Common myeloid progenitor, CD34-positive (primary cell): ENCODE data around the gene ATP2A2.

Experiments
- CTCF ChIA-PET: fragments of 350-600 bp; sonication (Branson Sonifier 250); formaldehyde crosslinking; loops from one replicate; lab custom pipeline; 2021; ENCODE audit warnings: antibody characterized with exemption; lab: Charles Lee
- POLR2A ChIA-PET: fragments of 350-600 bp; sonication (Branson Sonifier 250); formaldehyde crosslinking; loops from one replicate; lab custom pipeline; 2021; ENCODE audit warnings: antibody characterized with exemption; lab: Charles Lee
- DNase-seq, 3 donors: peaks; one replicate each; pipeline versions ENCODE4 v3.0.0 to v3.0.0-alpha.2; 2013
- H3K27ac ChIP-seq, 2 experiments: 1 replicate in 1 of 2; 2 replicates in 1 of 2; pipeline ENCODE4 v1.7.0; 2013; ENCODE audit warnings: inconsistent platforms in 2 of 2, low read length in 2 of 2, mild to moderate bottlenecking in 2 of 2, low read depth in 1 of 2, moderate library complexity in 1 of 2; ENCODE audit not compliant: severe bottlenecking in 2 of 2, insufficient read depth in 1 of 2, poor library complexity in 1 of 2
- H3K27me3 ChIP-seq, 5 experiments: replicated peaks in 2 of 5; 1 replicate in 3 of 5; 2 replicates in 2 of 5; pipeline versions ENCODE4 v1.6.1 to v1.7.0; 2013; ENCODE audit warnings: low read length in 4 of 5, mild to moderate bottlenecking in 2 of 5, moderate library complexity in 2 of 5, inconsistent platforms in 1 of 5; ENCODE audit not compliant: insufficient read depth in 5 of 5, control insufficient read depth in 4 of 5
- H3K36me3 ChIP-seq, 4 experiments: 1 replicate in 2 of 4; 2 replicates in 2 of 4; pipeline versions ENCODE4 v1.6.1 to v1.7.0; 2013; ENCODE audit warnings: low read length in 3 of 4, control low read depth in 1 of 4, mild to moderate bottlenecking in 1 of 4; ENCODE audit not compliant: control insufficient read depth in 4 of 4, insufficient read depth in 4 of 4
- H3K4me1 ChIP-seq, 4 experiments: 1 replicate in 3 of 4; 2 replicates in 1 of 4; pipeline versions ENCODE4 v1.6.1 to v1.7.1; 2013; ENCODE audit warnings: low read length in 3 of 4, mild to moderate bottlenecking in 3 of 4, control low read depth in 1 of 4, inconsistent platforms in 1 of 4, moderate library complexity in 1 of 4; ENCODE audit not compliant: control insufficient read depth in 4 of 4, insufficient read depth in 4 of 4; ENCODE audit errors: control extremely low read depth in 1 of 4
- H3K4me3 ChIP-seq, 7 experiments: 1 replicate in 4 of 7; 2 replicates in 3 of 7; pipeline versions ENCODE4 v1.5.1 to v1.7.0; 2013; ENCODE audit warnings: mild to moderate bottlenecking in 7 of 7, low read length in 6 of 7, moderate library complexity in 6 of 7, inconsistent platforms in 2 of 7, low read depth in 2 of 7, control low read depth in 1 of 7; ENCODE audit not compliant: insufficient read depth in 4 of 7, control insufficient read depth in 1 of 7; ENCODE audit errors: extremely low read depth in 1 of 7
- H3K9me3 ChIP-seq, 5 experiments: 1 replicate in 4 of 5; 2 replicates in 1 of 5; pipeline versions ENCODE4 v1.6.1 to v1.7.1; 2013; ENCODE audit warnings: low read length in 4 of 5, mild to moderate bottlenecking in 2 of 5, inconsistent platforms in 1 of 5, low read depth in 1 of 5, moderate library complexity in 1 of 5; ENCODE audit not compliant: control insufficient read depth in 4 of 5, insufficient read depth in 2 of 5; ENCODE audit errors: control extremely low read depth in 1 of 5
- whole genome bisulfite sequencing: methylation state at CpG from one replicate; pipeline ENCODE4 v1.1.5; 2013; ENCODE audit not compliant: insufficient coverage; 5-methylcytosine and 5-hydroxymethylcytosine counted together

The ATP2A2 gene

DNA sequence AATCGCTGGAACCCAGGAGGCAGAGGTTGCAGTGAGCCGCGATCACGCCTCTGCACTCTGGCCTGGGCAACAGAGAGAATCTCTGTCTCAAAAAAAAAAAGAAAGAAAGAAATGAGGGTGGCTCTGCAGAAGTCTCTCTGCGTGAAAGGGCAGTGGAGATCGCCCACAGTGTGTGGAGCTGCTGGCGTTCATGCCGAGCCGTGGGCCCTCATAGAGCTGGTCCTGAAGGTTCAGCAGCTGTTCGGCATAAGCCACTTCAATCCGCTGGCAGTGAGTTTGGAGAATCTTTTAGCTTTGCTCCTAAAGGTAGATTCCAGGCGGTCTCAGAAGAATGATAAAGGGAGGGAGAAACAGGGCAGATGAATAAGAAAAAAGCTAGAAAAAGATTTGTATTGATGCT is 36.7 kb upstream of the ATP2A2 start:
- Histone ChIP-seq H3K4me3 (no peak overlapping the region), H3K27ac (no peak overlapping the region), H3K9me3 (peaks cover 0 to 3% (median 0%) of the 10 kb centered on the region in 5 experiments), H3K4me1 (peaks cover 0 to 9% (median 8%) of the 10 kb centered on the region in 4 experiments), H3K36me3 (no peaks in the 10 kb centered on the region), H3K27me3 (no peaks in the 10 kb centered on the region)
- POLR2A ChIA-PET, result no interaction called here
- 98% methylated on average over 11 of the region's 12 CpGs for WGBS
- CTCF ChIA-PET, result interaction anchor here (0.6 to 1.2 kb wide), 4 partner anchors 15 to 144 kb away, joined by 3 read pairs; no protein-coding TSS in a partner anchor
- no peak for DNase-seq

DNA sequence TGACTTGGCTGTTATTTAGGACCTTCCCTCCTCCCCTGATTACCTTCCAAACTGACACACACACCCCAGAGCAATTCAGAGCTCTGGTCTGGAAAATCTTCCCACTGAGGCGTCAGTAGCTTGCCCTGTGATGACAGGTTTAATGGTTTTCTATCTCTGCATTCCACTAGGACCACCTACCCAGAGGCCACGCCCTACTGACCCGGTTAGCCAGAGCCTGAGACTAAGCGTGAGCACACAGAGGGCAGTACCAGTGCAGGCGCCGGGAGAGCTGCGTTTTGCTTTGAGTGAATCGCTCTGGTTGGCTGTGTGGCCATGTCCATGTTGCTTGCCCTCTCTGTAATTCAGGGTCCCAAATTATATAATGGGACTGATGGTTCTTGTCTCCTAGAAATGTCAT is 36.2 kb upstream of the ATP2A2 start:
- H3K4me3 ChIP-seq, result no peak overlapping the region
- ChIA-PET POLR2A (no interaction called here), CTCF (interaction anchor here (0.6 to 1.2 kb wide), 4 partner anchors 14 to 145 kb away, joined by 3 read pairs; no protein-coding TSS in a partner anchor)
- no peaks in the 10 kb centered on the region for H3K36me3 ChIP-seq
- peaks cover 0 to 14% (median 12%) of the 10 kb centered on the region in 4 experiments for H3K4me1 ChIP-seq
- DNase-seq, result no peak
- no peak overlapping the region for H3K27ac ChIP-seq
- WGBS, result 93% methylated on average over 8 of the region's 8 CpGs
- H3K27me3 ChIP-seq, result no peaks in the 10 kb centered on the region
- H3K9me3 ChIP-seq, result peaks cover 0 to 3% (median 0%) of the 10 kb centered on the region in 5 experiments

DNA sequence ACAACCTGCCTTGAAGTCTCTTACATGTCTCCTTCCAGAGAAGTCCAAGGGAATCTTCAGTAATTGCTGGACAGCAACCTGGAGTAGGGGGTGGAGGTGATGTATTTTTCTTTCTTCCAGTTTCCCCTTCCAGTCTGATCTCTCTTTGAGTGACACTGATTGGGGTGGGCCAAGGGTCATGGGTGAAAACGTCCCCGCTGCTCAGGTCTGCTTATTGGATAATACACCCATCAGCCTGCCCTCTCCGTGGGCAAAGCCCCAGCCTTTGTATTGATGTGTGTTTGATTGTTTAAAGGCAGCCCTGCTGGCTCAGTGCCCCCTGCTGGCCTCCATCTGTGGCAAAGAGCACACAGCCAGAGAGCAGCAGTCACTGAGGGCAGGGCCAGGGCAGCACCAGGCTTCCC is 35.7 kb upstream of the ATP2A2 start:
- Histone ChIP-seq H3K27ac (no peak overlapping the region), H3K27me3 (no peaks in the 10 kb centered on the region), H3K4me3 (no peak overlapping the region), H3K4me1 (peaks cover 0 to 16% (median 13%) of the 10 kb centered on the region in 4 experiments), H3K36me3 (no peaks in the 10 kb centered on the region), H3K9me3 (peaks cover 0 to 3% (median 0%) of the 10 kb centered on the region in 5 experiments)
- ChIA-PET POLR2A (no interaction called here), CTCF (interaction anchor here (1.0 to 1.2 kb wide), 2 partner anchors 109 to 145 kb away, joined by 3 read pairs; no protein-coding TSS in a partner anchor)
- no CpG with 5 or more reads among the region's 3 CpGs for WGBS
- peak in 2 of 3 donors; percentile 20 to 37 for DNase-seq

- Histone ChIP-seq H3K27ac (no peak overlapping the region), H3K4me3 (no peak overlapping the region), H3K27me3 (no peaks in the 10 kb centered on the region), H3K36me3 (no peaks in the 10 kb centered on the region), H3K9me3 (peaks cover 0 to 3% (median 0%) of the 10 kb centered on the region in 5 experiments), H3K4me1 (peaks cover 0 to 16% (median 13%) of the 10 kb centered on the region in 4 experiments)
- no peak for DNase-seq
- POLR2A ChIA-PET, result no interaction called here
- CTCF ChIA-PET, result no interaction called here
- 100% methylated on average over 1 of the region's 4 CpGs for WGBS
These were observed 34.3 kb upstream of the ATP2A2 start for GRCh38 chr12:110246636-110247339.

- 92% methylated on average over 13 of the region's 14 CpGs for whole genome bisulfite sequencing
- H3K4me1 ChIP-seq, result peaks cover 0 to 16% (median 13%) of the 10 kb centered on the region in 4 experiments
- peaks cover 0 to 3% (median 0%) of the 10 kb centered on the region in 5 experiments for H3K9me3 ChIP-seq
- ChIA-PET POLR2A (no interaction called here), CTCF (no interaction called here)
- H3K27ac ChIP-seq, result no peak overlapping the region
- H3K4me3 ChIP-seq, result no peak overlapping the region
- H3K27me3 ChIP-seq, result no peaks in the 10 kb centered on the region
- no peaks in the 10 kb centered on the region for H3K36me3 ChIP-seq
- no peak for DNase-seq
These were observed 33.5 kb upstream of the ATP2A2 start for GRCh38 chr12:110247340-110248095.

- Histone ChIP-seq H3K27me3 (no peaks in the 10 kb centered on the region), H3K36me3 (no peaks in the 10 kb centered on the region), H3K27ac (no peak overlapping the region), H3K4me1 (peaks cover 0 to 16% (median 13%) of the 10 kb centered on the region in 4 experiments), H3K4me3 (no peak overlapping the region), H3K9me3 (peaks cover 0 to 3% (median 0%) of the 10 kb centered on the region in 5 experiments)
- ChIA-PET CTCF (no interaction called here), POLR2A (no interaction called here)
- 97% methylated on average over 4 of the region's 4 CpGs for WGBS
- DNase-seq, result no peak
These were observed 33.0 kb upstream of the ATP2A2 start for GRCh38 chr12:110248096-110248447.
